K562 (cell line): Measurements from ENCODE around the gene BCAS1. TPM values are rescaled to one million over a fixed set of nuclear protein-coding genes. Genes with fewer than 3 reads are reported as not detected.
A peak's percentile ranks its signal among the peaks of the same experiment; 100 is the strongest.

Experiments used
- ATAC-seq: fragments of 200-7000 bp; cut with Tn5 transposase; 3 replicates; pipeline ENCODE4 v1.9.1; 2020; ENCODE audit warnings: moderate library complexity
- BruUV-seq: library from RNA; stranded (reverse); fragments of 400-500 nt; replicated peaks from 2 replicates; lab custom pipeline; 2021; lab: Mats Ljungman, UMichigan
- CTCF ChIA-PET: fragments of 300-600 bp; formaldehyde crosslinking; extraction: SDS; loops from one replicate; lab custom pipeline; 2021; ENCODE audit warnings: low intra/inter-chr PET ratio; lab: Yijun Ruan, JAX
- POLR2A ChIA-PET: fragments of 300-600, 350-650 bp; sonication (Branson Sonifier 250); formaldehyde crosslinking; extraction: SDS; loops from one replicate; lab custom pipeline; 2021; ENCODE audit warnings: antibody characterized with exemption, inconsistent platforms; lab: Yijun Ruan, JAX
- DNase-seq, 4 experiments: peaks; one replicate each; pipeline versions ENCODE4 v3.0.0 to v3.0.0-alpha.2; 2011 to 2018; ENCODE audit warnings: low spot score in 3 of 4, mixed read lengths in 3 of 4; ENCODE audit errors: extremely low read depth in 1 of 4
- FAIRE-seq: peaks from 2 replicates; lab custom pipeline; 2011; peaks lifted over from hg19 to GRCh38; lab: Jason Lieb, UNC
- H2AFZ ChIP-seq: 2 replicates; pipeline ENCODE4 v1.6.0; 2011; ENCODE audit warnings: low read depth, low read length, control low read depth, inconsistent platforms
- H3K27ac ChIP-seq: fragments of 200-600 bp; 3 replicates; pipeline ENCODE4 v1.8.0; 2011; ENCODE audit warnings: low read depth, mild to moderate bottlenecking, control low read depth, inconsistent platforms, low read length, moderate library complexity, mixed read lengths; ENCODE audit errors: extremely low read depth
- H3K27me3 ChIP-seq, 2 experiments: fragments of 300-600 bp in 1 of 2; 2 replicates in 1 of 2; 3 replicates in 1 of 2; pipeline versions ENCODE4 v1.6.0 to v1.8.0; 2011; ENCODE audit warnings: inconsistent platforms in 2 of 2, low read length in 2 of 2, mild to moderate bottlenecking in 1 of 2, mixed read lengths in 1 of 2, moderate library complexity in 1 of 2; ENCODE audit not compliant: control insufficient read depth in 2 of 2, insufficient read depth in 2 of 2
- H3K36me3 ChIP-seq: fragments of 300-600 bp; 3 replicates; pipeline ENCODE4 v1.8.0; 2011; ENCODE audit warnings: mild to moderate bottlenecking, low read length, inconsistent platforms; ENCODE audit not compliant: control insufficient read depth, insufficient read depth
- H3K4me1 ChIP-seq, 2 experiments: fragments of 200-600 bp in 1 of 2; replicated peaks in 1 of 2; 2 replicates in 1 of 2; 3 replicates in 1 of 2; pipeline versions ENCODE4 v1.5.1 to v1.8.0; 2011; ENCODE audit warnings: inconsistent platforms in 2 of 2, low read length in 2 of 2, mild to moderate bottlenecking in 1 of 2, mixed read lengths in 1 of 2, moderate library complexity in 1 of 2; ENCODE audit not compliant: control insufficient read depth in 2 of 2, insufficient read depth in 2 of 2
- H3K4me2 ChIP-seq: 2 replicates; pipeline ENCODE4 v1.6.1; 2011; ENCODE audit warnings: low read length, control low read depth, inconsistent platforms, mixed read lengths; ENCODE audit not compliant: insufficient read depth
- H3K4me3 ChIP-seq: fragments of 200-600 bp; sonication (generic), shearing (Covaris generic); 2 replicates; pipeline ENCODE4 v1.5.1; 2016; ENCODE audit warnings: control low read depth, inconsistent platforms
- H3K79me2 ChIP-seq: fragments of 200-600 bp; 3 replicates; pipeline ENCODE4 v1.8.0; 2011; ENCODE audit warnings: low read length, inconsistent platforms; ENCODE audit not compliant: control insufficient read depth, insufficient read depth
- H3K9ac ChIP-seq, 2 experiments: 2 replicates each; pipeline versions ENCODE4 v1.6.0 to v1.6.1; 2011; ENCODE audit warnings: low read depth in 2 of 2, low read length in 2 of 2, control low read depth in 1 of 2, inconsistent platforms in 1 of 2, mild to moderate bottlenecking in 1 of 2, mixed read lengths in 1 of 2; ENCODE audit not compliant: insufficient read depth in 1 of 2
- H3K9me1 ChIP-seq: one replicate; pipeline ENCODE4 v1.6.0; 2011; ENCODE audit warnings: inconsistent platforms, mild to moderate bottlenecking, low read length, moderate library complexity; ENCODE audit not compliant: control insufficient read depth, insufficient read depth
- H3K9me3 ChIP-seq: replicated peaks from 2 replicates; pipeline ENCODE4 v1.5.1; 2011; ENCODE audit warnings: low read depth, low read length, inconsistent platforms; ENCODE audit not compliant: control insufficient read depth, insufficient read depth
- H4K20me1 ChIP-seq: replicated peaks from 2 replicates; pipeline ENCODE4 v1.6.1; 2011; ENCODE audit warnings: low read length, inconsistent platforms, mixed read lengths; ENCODE audit not compliant: control insufficient read depth, insufficient read depth
- ATF7 ChIP-seq: fragments of 450-650 bp; IDR thresholded peaks from 2 replicates; pipeline ENCODE4 v1.7.1; 2014; ENCODE audit warnings: mild to moderate bottlenecking, moderate library complexity
- BCOR ChIP-seq: fragments of 450-650 bp; IDR thresholded peaks from 2 replicates; pipeline ENCODE4 v1.6.1; 2016
- BHLHE40 ChIP-seq: IDR thresholded peaks from 2 replicates; pipeline ENCODE4 v1.6.1; 2011; ENCODE audit warnings: low read length, improper control_type of control experiment
- BRD4 ChIP-seq: fragments of 200-600 bp; sonication (generic); IDR thresholded peaks from 2 replicates; pipeline ENCODE4 v1.6.1; 2017; ENCODE audit warnings: inconsistent platforms
- DDX20 ChIP-seq: fragments of 450-650 bp; IDR thresholded peaks from 2 replicates; pipeline ENCODE4 v1.6.1; 2016; ENCODE audit warnings: missing genetic modification characterization, low read depth, mild to moderate bottlenecking, missing compliant biosample characterization, moderate library complexity
- DLX4 ChIP-seq: fragments of 250-450 bp; sonication (Bioruptor Pico); IDR thresholded peaks from 2 replicates; pipeline ENCODE4 v1.6.1; 2021; ENCODE audit warnings: mild to moderate bottlenecking
- EGR1 ChIP-seq: fragments of 450-650 bp; conservative IDR thresholded peaks from 2 replicates; pipeline ENCODE4 v1.6.1; 2017; ENCODE audit warnings: mild to moderate bottlenecking
- ETV1 ChIP-seq: fragments of 450-650 bp; conservative IDR thresholded peaks from 2 replicates; pipeline ENCODE4 v1.6.1; 2016; ENCODE audit warnings: missing genetic modification characterization, control low read depth, low read depth, missing compliant biosample characterization
- FUS ChIP-seq: fragments of 200-400 bp; formaldehyde crosslinking; optimal IDR thresholded peaks from 2 replicates; pipeline ENCODE3; 2017; ENCODE audit warnings: low read depth, low read length
- GABPB1 ChIP-seq: sonication (generic); formaldehyde crosslinking; IDR thresholded peaks from 2 replicates; pipeline ENCODE4 v1.8.0; 2022; ENCODE audit warnings: mild to moderate bottlenecking, missing genetic modification reagents
- KAT8 ChIP-seq: fragments of 450-650 bp; IDR thresholded peaks from 2 replicates; pipeline ENCODE4 v1.6.1; 2016; ENCODE audit warnings: low read depth, mild to moderate bottlenecking
- MECOM ChIP-seq: fragments of 250-450 bp; sonication (Bioruptor Pico); IDR thresholded peaks from 2 replicates; pipeline ENCODE4 v1.8.0; 2022; ENCODE audit warnings: inconsistent platforms
- MEIS2 ChIP-seq: fragments of 450-650 bp; IDR thresholded peaks from 2 replicates; pipeline ENCODE4 v1.6.1; 2014; ENCODE audit warnings: mild to moderate bottlenecking; ENCODE audit not compliant: partially characterized antibody
- MLLT1 ChIP-seq, 2 experiments: fragments of 450-650 bp; IDR thresholded peaks; 2 replicates each; pipeline ENCODE4 v1.6.1; 2016
- NFXL1 ChIP-seq: fragments of 450-650 bp; formaldehyde crosslinking; IDR thresholded peaks from 2 replicates; pipeline ENCODE4 v1.4.0; 2021; ENCODE audit warnings: mild to moderate bottlenecking
- OTX1 ChIP-seq: fragments of 450-650 bp; formaldehyde crosslinking; IDR thresholded peaks from 2 replicates; pipeline ENCODE4 v1.4.0; 2022; ENCODE audit warnings: mild to moderate bottlenecking
- SMC3 ChIP-seq: conservative IDR thresholded peaks from 2 replicates; pipeline ENCODE4 v1.6.1; 2011; ENCODE audit warnings: low read depth, low read length, improper control_type of control experiment; ENCODE audit not compliant: insufficient read depth
- YBX1 ChIP-seq: fragments of 450-650 bp; IDR thresholded peaks from 2 replicates; pipeline ENCODE4 v1.7.1; 2016; ENCODE audit warnings: mild to moderate bottlenecking
- ZBTB12 ChIP-seq: fragments of 250-450 bp; sonication (Bioruptor Pico); IDR thresholded peaks from 2 replicates; pipeline ENCODE4 v1.4.0; 2020
- ZKSCAN1 ChIP-seq: fragments of 150-350 bp; IDR thresholded peaks from 2 replicates; pipeline ENCODE4 v1.6.1; 2016; ENCODE audit warnings: low read depth, low read length
- ZNF12 ChIP-seq: sonication (generic); formaldehyde crosslinking; IDR thresholded peaks from 2 replicates; pipeline ENCODE4 v1.4.0; 2020; ENCODE audit warnings: mild to moderate bottlenecking, missing genetic modification reagents
- ZNF143 ChIP-seq: sonication (generic); formaldehyde crosslinking; IDR thresholded peaks from 2 replicates; pipeline ENCODE4 v1.9.0; 2022; ENCODE audit warnings: mild to moderate bottlenecking, missing genetic modification reagents
- ZNF507 ChIP-seq: conservative IDR thresholded peaks from 2 replicates; pipeline ENCODE4 v1.6.1; 2017; ENCODE audit warnings: missing genetic modification characterization, missing compliant biosample characterization
- ZNF583 ChIP-seq: fragments of 250-450 bp; sonication (Bioruptor Pico); IDR thresholded peaks from 2 replicates; pipeline ENCODE4 v1.4.0; 2020
- ZNF696 ChIP-seq: fragments of 250-450 bp; sonication (Bioruptor Pico); conservative IDR thresholded peaks from 2 replicates; pipeline ENCODE4 v1.4.0; 2020; ENCODE audit warnings: mild to moderate bottlenecking, moderate library complexity
- WGBS: fragments of 100-300 bp; shearing (Covaris generic); methylation state at CpG from one replicate; pipeline ENCODE4 v1.1.6; 2016; ENCODE audit warnings: low coverage, mixed read lengths; ENCODE audit not compliant: insufficient coverage; ENCODE audit errors: missing lambda C conversion rate; 5-methylcytosine and 5-hydroxymethylcytosine counted together
- in situ Hi-C: fragments of 300-500 bp; cut with MboI; formaldehyde crosslinking; loops from 4 replicates; pipeline ENCODE4 v1.15.0; 2018; ENCODE audit warnings: inconsistent platforms, mixed read lengths
- intact Hi-C: fragments of 100-400 bp; cut with micrococcal nuclease; formaldehyde crosslinking; loops from 2 replicates; pipeline ENCODE4 v1.14.2; 2022
- polyA plus RNA-seq, 8 experiments: library from polyadenylated mRNA; depleted of rRNA in 4 of 8; stranded (reverse) in 5 of 8; unstranded in 3 of 8; fragments of >200 nt; fragmentation: Nextera tagmentation in 2 of 8; fragmentation: Illumina TruSeq in 1 of 8; extraction: Ambion mirVana in 2 of 8; extraction: Trizol in 1 of 8; gene quantifications; 2 replicates each; pipeline versions ENCODE4 v1.2.1 to v1.2.3, GENCODE V29; 2011 to 2014; ENCODE audit warnings: inconsistent platforms in 1 of 8, missing spikeins in 1 of 8
- total RNA-seq, 7 experiments: library from RNA; depleted of rRNA in 6 of 7; stranded (reverse); fragments of >200 nt in 6 of 7; fragmentation: Illumina TruSeq in 2 of 7; extraction: Trizol in 2 of 7; gene quantifications; 2 replicates each; pipeline versions ENCODE4 v1.2.1 to v1.2.3, GENCODE V29; 2011 to 2021; ENCODE audit warnings: low replicate concordance in 1 of 7

BCAS1 gene
- total and polyA plus RNA-seq, 9 of the 15 experiments (the other 6 are each of a cell fraction or from before 2014, with no cell fraction given): 0.18 to 2.3 (median 0.93) TPM

GRCh38 chr20:54065601-54066038, 4.8 kb downstream of the BCAS1 start:
- H4K20me1 ChIP-seq: no peaks in the 10 kb centered on the region
- H3K9ac ChIP-seq: peak overlapping the region; percentile 44 to 78; a peak in 2 of 4 replicates
- DNase-seq: peak; percentile 81 to 86 (median 86)
- no TSS peak for BruUV-seq
- H2AFZ ChIP-seq: peak overlapping the region; percentile 76
- WGBS: 0% methylated on average over 7 of the region's 7 CpGs
- no peaks in the 10 kb centered on the region for H3K9me1 ChIP-seq
- no peaks in the 10 kb centered on the region for H3K27me3 ChIP-seq
- FAIRE-seq: peak; percentile 91
- no peaks in the 10 kb centered on the region for H3K79me2 ChIP-seq
- CTCF ChIA-PET: no interaction called here
- peak overlapping the region; percentile 79 for H3K4me2 ChIP-seq
- intact Hi-C loops (loop anchor here (10.0 kb wide), 3 partner anchors 491 to 861 kb away; no protein-coding TSS in a partner anchor), in situ Hi-C loops (loop anchor here (10.0 kb wide), 1 partner anchor 511 kb away; no protein-coding TSS in a partner anchor)
- peak; percentile 94 for ATAC-seq
- H3K9me3 ChIP-seq: no peaks in the 10 kb centered on the region
- POLR2A ChIA-PET: interaction anchor here (0.6 to 0.7 kb wide), 7 partner anchors 122 to 761 kb away, joined by 3 to 5 read pairs (median 3); no protein-coding TSS in a partner anchor
- no peak overlapping the region; the same call in 1 of the 3 replicates for H3K27ac ChIP-seq
- peaks cover 18 to 30% of the 10 kb centered on the region in 2 experiments; a peak in 4 of 5 replicates for H3K4me1 ChIP-seq
- H3K36me3 ChIP-seq: no peaks in the 10 kb centered on the region
- H3K4me3 ChIP-seq: peak overlapping the region; percentile 12; the same call in 1 of the 2 replicates
- TF ChIP-seq ZBTB12 (CRISPR knock-in tag): no peak
- TF ChIP-seq BHLHE40: peak; percentile 73
- TF ChIP-seq FUS: no peak
- no peak for TF ChIP-seq ETV1 (tag)
- no peak for TF ChIP-seq ZNF507 (tag)
- no peak for TF ChIP-seq ZNF583
- TF ChIP-seq ATF7: peak; percentile 38; the same call in 1 of the 2 replicates
- TF ChIP-seq OTX1 (CRISPR knock-in tag): no peak
- no peak for TF ChIP-seq ZNF12 (CRISPR knock-in tag)
- TF ChIP-seq MLLT1 (IDR thresholded peaks at IDR 0.05): no peak
- TF ChIP-seq BRD4: no peak
- TF ChIP-seq DDX20 (tag): no peak
- peak; percentile 18 for TF ChIP-seq MEIS2
- TF ChIP-seq NFXL1 (CRISPR knock-in tag): no peak
- peak; percentile 64 for TF ChIP-seq BCOR
- TF ChIP-seq ZNF143: no peak
- no peak for TF ChIP-seq MECOM (CRISPR knock-in tag)
- 0 out of 2 replicates have a peak, but pooled peaks have one; percentile 7 for TF ChIP-seq SMC3
- TF ChIP-seq YBX1: no peak
- TF ChIP-seq KAT8: no peak
- TF ChIP-seq ZNF696: no peak
- TF ChIP-seq EGR1: no peak
- TF ChIP-seq ZKSCAN1: no peak
- TF ChIP-seq DLX4: no peak
- no peak for TF ChIP-seq GABPB1
